IMR-90 (cell line): ENCODE measurements around the gene ADPGK. TPM values are rescaled to one million over a fixed set of nuclear protein-coding genes. Genes with fewer than 3 reads are reported as not detected.

Source experiments
- ATAC-seq: fragments of 200-7000 bp; cut with Tn5 transposase; 2 replicates; pipeline ENCODE4 v1.9.1; 2020; ENCODE audit warnings: low read depth, mild to moderate bottlenecking, moderate library complexity
- BruUV-seq: library from RNA; stranded (reverse); fragments of 400-500 nt; replicated peaks from 2 replicates; lab custom pipeline; 2021; lab: Mats Ljungman, UMichigan
- CTCF ChIA-PET: fragments of 300-600 bp; formaldehyde crosslinking; extraction: SDS; loops from one replicate; lab custom pipeline; 2021; ENCODE audit warnings: antibody characterized with exemption; lab: Yijun Ruan, JAX
- POLR2A ChIA-PET: fragments of 300-600 bp; sonication (Branson Sonifier 250); formaldehyde crosslinking; loops from one replicate; lab custom pipeline; 2022; ENCODE audit warnings: antibody characterized with exemption; ENCODE audit not compliant: unreplicated experiment; lab: Charles Lee
- DNase-seq: peaks from one replicate; pipeline ENCODE4 v3.0.0; 2013
- H2AFZ ChIP-seq: replicated peaks from 2 replicates; pipeline ENCODE3; 2013; ENCODE audit warnings: low read length, mild to moderate bottlenecking; ENCODE audit not compliant: poor library complexity
- H2AK5ac ChIP-seq: 2 replicates; pipeline ENCODE4 v1.6.1; 2013; ENCODE audit warnings: low read depth, low read length, inconsistent platforms
- H2AK9ac ChIP-seq: replicated peaks from 2 replicates; pipeline ENCODE3; 2013; ENCODE audit warnings: mild to moderate bottlenecking, low read depth, low read length, moderate library complexity; ENCODE audit not compliant: poor library complexity
- H2BK120ac ChIP-seq: 2 replicates; pipeline ENCODE4 v1.6.1; 2013; ENCODE audit warnings: low read depth, low read length, inconsistent platforms
- H2BK15ac ChIP-seq: 3 replicates; pipeline ENCODE4 v1.6.1; 2013; ENCODE audit warnings: low read depth, low read length, inconsistent platforms
- H2BK20ac ChIP-seq: 2 replicates; pipeline ENCODE4 v1.6.1; 2013; ENCODE audit warnings: low read depth, mild to moderate bottlenecking, inconsistent platforms, low read length, moderate library complexity
- H2BK5ac ChIP-seq: 2 replicates; pipeline ENCODE4 v1.6.1; 2013; ENCODE audit warnings: mild to moderate bottlenecking, low read depth, low read length, inconsistent platforms; ENCODE audit not compliant: poor library complexity, severe bottlenecking
- H3K14ac ChIP-seq: replicated peaks from 2 replicates; pipeline ENCODE4 v1.6.1; 2013; ENCODE audit warnings: low read depth, low read length, inconsistent platforms
- H3K18ac ChIP-seq: 2 replicates; pipeline ENCODE4 v1.6.1; 2013; ENCODE audit warnings: low read depth, low read length, control low read depth
- H3K23ac ChIP-seq: 2 replicates; pipeline ENCODE4 v1.6.1; 2013; ENCODE audit warnings: low read depth, low read length, inconsistent platforms
- H3K27ac ChIP-seq: 2 replicates; pipeline ENCODE4 v1.5.1; 2013; ENCODE audit warnings: mild to moderate bottlenecking, control low read depth, low read length; ENCODE audit not compliant: insufficient read depth
- H3K27me3 ChIP-seq: 2 replicates; pipeline ENCODE4 v1.6.1; 2013; ENCODE audit warnings: low read length; ENCODE audit not compliant: control insufficient read depth, insufficient read depth
- H3K36me3 ChIP-seq: 2 replicates; pipeline ENCODE4 v1.6.1; 2013; ENCODE audit warnings: low read length, mixed read lengths; ENCODE audit not compliant: control insufficient read depth, insufficient read depth
- H3K4ac ChIP-seq: 2 replicates; pipeline ENCODE4 v1.6.1; 2013; ENCODE audit warnings: low read depth, low read length, inconsistent platforms
- H3K4me1 ChIP-seq: 2 replicates; pipeline ENCODE4 v1.6.1; 2013; ENCODE audit warnings: low read length, mixed read lengths; ENCODE audit not compliant: control insufficient read depth, insufficient read depth
- H3K4me2 ChIP-seq: 2 replicates; pipeline ENCODE4 v1.6.1; 2013; ENCODE audit warnings: low read depth, mild to moderate bottlenecking, control low read depth, low read length, moderate library complexity
- H3K4me3 ChIP-seq: 2 replicates; pipeline ENCODE4 v1.5.1; 2013; ENCODE audit warnings: low read depth, mild to moderate bottlenecking, control low read depth, low read length, moderate library complexity; ENCODE audit not compliant: insufficient read depth
- H3K56ac ChIP-seq: 2 replicates; pipeline ENCODE4 v1.6.1; 2013; ENCODE audit warnings: low read length, inconsistent platforms; ENCODE audit not compliant: insufficient read depth; ENCODE audit errors: extremely low read depth
- H3K79me1 ChIP-seq, 2 experiments: 2 replicates each; pipeline ENCODE4 v1.6.1; 2013; ENCODE audit warnings: low read length in 2 of 2, inconsistent platforms in 1 of 2, low read depth in 1 of 2
- H3K9ac ChIP-seq: 2 replicates; pipeline ENCODE4 v1.6.1; 2013; ENCODE audit warnings: low read depth, low read length, control low read depth
- H3K9me1 ChIP-seq: 2 replicates; pipeline ENCODE4 v1.6.1; 2013; ENCODE audit warnings: low read length, inconsistent platforms; ENCODE audit not compliant: insufficient read depth
- H3K9me3 ChIP-seq: 2 replicates; pipeline ENCODE4 v1.6.1; 2013; ENCODE audit warnings: low read length; ENCODE audit not compliant: control insufficient read depth, insufficient read depth
- H4K20me1 ChIP-seq: 2 replicates; pipeline ENCODE4 v1.6.1; 2013; ENCODE audit warnings: low read length, inconsistent platforms; ENCODE audit not compliant: insufficient read depth
- H4K5ac ChIP-seq: 2 replicates; pipeline ENCODE4 v1.6.1; 2013; ENCODE audit warnings: mild to moderate bottlenecking, low read depth, low read length, control low read depth
- H4K8ac ChIP-seq, 2 experiments: 2 replicates each; pipeline ENCODE4 v1.6.1; 2013; ENCODE audit warnings: low read depth in 2 of 2, low read length in 2 of 2, control low read depth in 1 of 2, inconsistent platforms in 1 of 2
- H4K91ac ChIP-seq: 2 replicates; pipeline ENCODE4 v1.6.1; 2013; ENCODE audit warnings: low read depth, low read length, inconsistent platforms; ENCODE audit not compliant: insufficient read depth
- BHLHE40 ChIP-seq: fragments of 150-350 bp; IDR thresholded peaks from 2 replicates; pipeline ENCODE4 v1.6.1; 2016; ENCODE audit warnings: mild to moderate bottlenecking, low read depth, low read length
- CEBPB ChIP-seq: IDR thresholded peaks from 2 replicates; pipeline ENCODE4 v1.6.1; 2012; ENCODE audit warnings: low read depth, low read length, improper control_type of control experiment
- CHD1 ChIP-seq: IDR thresholded peaks from 2 replicates; pipeline ENCODE4 v1.6.1; 2012; ENCODE audit warnings: low read depth, low read length, improper control_type of control experiment
- FOS ChIP-seq: fragments of 150-350 bp; IDR thresholded peaks from 2 replicates; pipeline ENCODE4 v1.6.1; 2016; ENCODE audit warnings: low read depth, low read length
- MAFK ChIP-seq: IDR thresholded peaks from 2 replicates; pipeline ENCODE4 v1.6.1; 2012; ENCODE audit warnings: low read depth, low read length, improper control_type of control experiment
- MAZ ChIP-seq: IDR thresholded peaks from 2 replicates; pipeline ENCODE4 v1.6.1; 2012; ENCODE audit warnings: low read depth, mild to moderate bottlenecking, low read length, improper control_type of control experiment, moderate library complexity, borderline replicate concordance
- MXI1 ChIP-seq: IDR thresholded peaks from 2 replicates; pipeline ENCODE4 v1.6.1; 2012; ENCODE audit warnings: low read depth, mild to moderate bottlenecking, low read length, moderate library complexity, borderline replicate concordance
- NFE2L2 ChIP-seq: fragments of 150-350 bp; IDR thresholded peaks from 2 replicates; pipeline ENCODE4 v1.6.1; 2016; ENCODE audit warnings: low read depth, mild to moderate bottlenecking, low read length
- POLR2A ChIP-seq: IDR thresholded peaks from 2 replicates; pipeline ENCODE4 v1.6.1; 2012; ENCODE audit warnings: mild to moderate bottlenecking, low read depth, low read length
- WGBS, 2 experiments: methylation state at CpG; one replicate each; pipeline versions ENCODE4 v1.1.5 to v1.1.7; 2013; ENCODE audit warnings: missing lambda C conversion rate in 2 of 2; ENCODE audit not compliant: insufficient read length in 1 of 2; ENCODE audit errors: extremely low coverage in 2 of 2; 5-methylcytosine and 5-hydroxymethylcytosine counted together
- dilution Hi-C: fragments of 300-500 bp; cut with HindIII; formaldehyde crosslinking; loops from one replicate; pipeline ENCODE4 v1.14.3; 2018; ENCODE audit warnings: low sequenced_read_pairs; ENCODE audit not compliant: unreplicated experiment
- in situ Hi-C: fragments of 300-500 bp; cut with MboI; formaldehyde crosslinking; loops from 3 replicates; pipeline ENCODE4 v1.14.3; 2019; ENCODE audit warnings: low sequenced_read_pairs, inconsistent platforms, mixed read lengths
- intact Hi-C: fragments of 100-400 bp; cut with micrococcal nuclease; formaldehyde crosslinking; loops from 2 replicates; pipeline ENCODE4 v1.10.0; 2022
- polyA plus RNA-seq, 3 experiments: library from polyadenylated mRNA; depleted of rRNA; stranded (reverse); fragments of >200 nt; gene quantifications; 2 replicates each; pipeline ENCODE4 v1.2.3, GENCODE V29; 2012; ENCODE audit warnings: low replicate concordance in 1 of 3
- total RNA-seq: library from RNA; depleted of rRNA; stranded (reverse); fragments of >200 nt; gene quantifications from 2 replicates; pipeline ENCODE4 v1.2.3, GENCODE V29; 2012
- TF ChIP-seq, protein P1 (sequence below): fragments of 150-350 bp; IDR thresholded peaks from 2 replicates; pipeline ENCODE4 v1.6.1; 2016; ENCODE audit warnings: low read depth, mild to moderate bottlenecking, low read length, moderate library complexity, borderline replicate concordance
- TF ChIP-seq, protein P2 (sequence below): fragments of 150-350 bp; IDR thresholded peaks from 2 replicates; pipeline ENCODE4 v1.6.1; 2017; ENCODE audit warnings: mild to moderate bottlenecking, antibody characterized with exemption, low read length, low read depth

The ADPGK gene
- total and polyA plus RNA-seq, 2 of the 4 experiments (the other 2 are of a cell fraction): 53.2 to 62.8 TPM

DNA sequence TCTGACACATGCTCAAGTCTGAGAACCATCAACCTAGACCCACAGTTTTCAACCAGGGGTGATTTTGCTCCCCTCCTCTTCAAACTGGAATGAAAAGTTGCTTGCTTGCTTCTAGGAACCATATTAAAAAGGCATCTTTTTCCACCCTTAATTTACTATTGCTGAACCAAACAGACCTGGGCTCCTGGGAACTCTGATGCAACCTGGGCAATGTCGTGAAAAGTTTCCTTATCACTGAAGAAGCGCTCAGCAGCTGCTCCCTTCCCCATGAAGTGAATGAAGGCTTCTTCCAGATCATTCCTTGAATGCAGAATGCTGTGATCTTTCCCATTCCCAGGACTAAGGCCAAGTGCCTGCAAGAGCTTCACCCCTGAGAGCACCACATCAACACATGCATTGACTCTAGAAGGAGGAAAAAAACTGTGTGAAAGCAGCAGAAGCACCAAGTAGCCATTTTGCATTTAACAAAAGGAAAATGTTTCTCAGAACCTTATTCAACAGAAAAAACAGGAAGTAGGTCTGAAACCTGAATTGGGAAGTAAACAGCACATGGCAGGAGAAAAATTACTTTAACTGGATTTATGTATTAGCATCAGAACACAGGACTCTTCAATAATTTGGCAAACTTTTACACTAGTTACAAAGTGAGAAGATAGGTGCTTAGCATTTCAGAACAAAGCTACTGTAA lies 8.7 kb downstream of the ADPGK start:
- no peak overlapping the region for H3K4me2 ChIP-seq
- H3K9me3 ChIP-seq: no peaks in the 10 kb centered on the region
- no peak overlapping the region for H2AK9ac ChIP-seq
- H4K8ac ChIP-seq: no peak overlapping the region
- no peak overlapping the region for H3K4ac ChIP-seq
- H3K4me3 ChIP-seq: no peak overlapping the region
- no peaks in the 10 kb centered on the region for H3K4me1 ChIP-seq
- H3K27ac ChIP-seq: no peak overlapping the region
- peaks cover 23% of the 10 kb centered on the region for H3K36me3 ChIP-seq
- TF ChIP-seq NFE2L2 (no peak), BHLHE40 (no peak), POLR2A (no peak), FOS (no peak), MXI1 (no peak), MAFK (no peak), CHD1 (no peak), CEBPB (no peak), MAZ (no peak)
- TF ChIP-seq, protein P1, sequence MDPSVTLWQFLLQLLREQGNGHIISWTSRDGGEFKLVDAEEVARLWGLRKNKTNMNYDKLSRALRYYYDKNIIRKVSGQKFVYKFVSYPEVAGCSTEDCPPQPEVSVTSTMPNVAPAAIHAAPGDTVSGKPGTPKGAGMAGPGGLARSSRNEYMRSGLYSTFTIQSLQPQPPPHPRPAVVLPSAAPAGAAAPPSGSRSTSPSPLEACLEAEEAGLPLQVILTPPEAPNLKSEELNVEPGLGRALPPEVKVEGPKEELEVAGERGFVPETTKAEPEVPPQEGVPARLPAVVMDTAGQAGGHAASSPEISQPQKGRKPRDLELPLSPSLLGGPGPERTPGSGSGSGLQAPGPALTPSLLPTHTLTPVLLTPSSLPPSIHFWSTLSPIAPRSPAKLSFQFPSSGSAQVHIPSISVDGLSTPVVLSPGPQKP: no peak
- TF ChIP-seq, protein P2, sequence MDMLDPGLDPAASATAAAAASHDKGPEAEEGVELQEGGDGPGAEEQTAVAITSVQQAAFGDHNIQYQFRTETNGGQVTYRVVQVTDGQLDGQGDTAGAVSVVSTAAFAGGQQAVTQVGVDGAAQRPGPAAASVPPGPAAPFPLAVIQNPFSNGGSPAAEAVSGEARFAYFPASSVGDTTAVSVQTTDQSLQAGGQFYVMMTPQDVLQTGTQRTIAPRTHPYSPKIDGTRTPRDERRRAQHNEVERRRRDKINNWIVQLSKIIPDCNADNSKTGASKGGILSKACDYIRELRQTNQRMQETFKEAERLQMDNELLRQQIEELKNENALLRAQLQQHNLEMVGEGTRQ: no peak
- no peak overlapping the region for H2AFZ ChIP-seq
- H2AK5ac ChIP-seq: no peak overlapping the region
- H4K91ac ChIP-seq: no peak overlapping the region
- CTCF ChIA-PET: no interaction called here
- peaks cover 3% of the 10 kb centered on the region for H4K20me1 ChIP-seq
- H2BK20ac ChIP-seq: no peak overlapping the region
- in situ Hi-C loops: no loop called here
- H3K9me1 ChIP-seq: peaks cover 4% of the 10 kb centered on the region; the same call in 1 of the 2 replicates
- no peak overlapping the region for H2BK15ac ChIP-seq
- H3K18ac ChIP-seq: no peak overlapping the region
- H3K27me3 ChIP-seq: no peaks in the 10 kb centered on the region
- no peak overlapping the region for H4K5ac ChIP-seq
- no peak overlapping the region for H3K14ac ChIP-seq
- ATAC-seq (no peak), DNase-seq (no peak)
- no CpG with 5 or more reads among the region's 2 CpGs for WGBS, 2 experiments
- no peak overlapping the region for H2BK5ac ChIP-seq
- H3K23ac ChIP-seq: no peak overlapping the region
- H2BK120ac ChIP-seq: no peak overlapping the region
- H3K79me1 ChIP-seq: peaks cover 30 to 46% of the 10 kb centered on the region in 2 experiments
- intact Hi-C loops: no loop called here
- POLR2A ChIA-PET: no interaction called here
- BruUV-seq: no TSS peak
- dilution Hi-C loops: no loop called here
- no peak overlapping the region for H3K9ac ChIP-seq
- H3K56ac ChIP-seq: no peak overlapping the region
